Inflammatory macrophage treated with lipopolysaccharide for 4 hours (primary cell): ENCODE data around the gene TGM1.

ENCODE experiments used
- DNase-seq: peaks from one replicate; pipeline ENCODE4 v3.0.0-alpha.2; 2020

Gene TGM1

DNA sequence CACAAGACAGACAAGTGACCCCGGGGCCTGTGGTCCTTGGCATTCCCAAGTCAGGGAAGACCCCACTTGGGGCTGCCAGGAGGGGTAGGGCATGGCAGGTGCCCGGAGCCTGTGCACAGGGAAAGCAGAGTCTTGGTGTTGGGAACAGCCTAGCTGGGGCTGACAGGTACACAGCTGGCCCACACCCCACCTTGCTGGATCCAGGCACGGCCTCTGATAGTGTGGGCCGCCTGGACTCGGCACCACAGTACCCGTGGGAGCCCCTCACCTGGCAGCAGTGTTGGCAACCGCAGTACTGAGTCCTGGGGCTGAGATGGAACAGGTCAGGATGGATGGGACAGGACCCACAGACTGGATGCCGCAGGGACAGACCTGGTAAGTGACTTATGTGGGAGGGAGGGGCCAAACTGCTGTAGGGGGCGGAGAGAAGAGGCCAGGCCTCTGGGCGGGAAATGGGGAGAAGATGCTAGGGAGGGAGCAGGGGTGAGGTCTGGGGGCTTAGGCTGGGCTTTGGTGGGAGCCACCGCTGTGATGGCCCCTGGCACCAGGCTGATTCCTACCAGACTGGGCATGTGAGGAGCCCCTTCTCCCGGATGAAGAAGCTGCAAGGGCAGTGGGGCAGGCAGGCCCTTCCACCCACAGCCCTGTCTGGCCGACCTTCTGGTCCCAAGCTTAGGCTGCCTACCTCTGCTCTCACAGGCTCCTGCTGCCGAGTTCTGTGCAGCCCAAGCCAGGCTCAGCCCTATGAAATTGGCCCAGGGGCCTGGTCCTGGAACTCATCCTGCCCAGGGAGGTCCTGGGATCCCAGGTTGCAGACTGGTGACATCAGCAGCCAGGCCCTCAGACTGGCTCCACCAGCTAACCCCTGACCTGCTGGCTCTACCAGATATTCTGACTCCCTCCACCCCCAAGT is at the start of gene TGM1:
TSS of gene TGM1 (minus strand) at position 357 of the 913 bp plus-strand sequence. CDS start 825 bp downstream, outside the sequence.
- no peak for DNase-seq

GRCh38 chr14:24311837-24312615 is 49.0 kb upstream of the TGM1 start:
- peak; percentile 87 for DNase-seq

DNA sequence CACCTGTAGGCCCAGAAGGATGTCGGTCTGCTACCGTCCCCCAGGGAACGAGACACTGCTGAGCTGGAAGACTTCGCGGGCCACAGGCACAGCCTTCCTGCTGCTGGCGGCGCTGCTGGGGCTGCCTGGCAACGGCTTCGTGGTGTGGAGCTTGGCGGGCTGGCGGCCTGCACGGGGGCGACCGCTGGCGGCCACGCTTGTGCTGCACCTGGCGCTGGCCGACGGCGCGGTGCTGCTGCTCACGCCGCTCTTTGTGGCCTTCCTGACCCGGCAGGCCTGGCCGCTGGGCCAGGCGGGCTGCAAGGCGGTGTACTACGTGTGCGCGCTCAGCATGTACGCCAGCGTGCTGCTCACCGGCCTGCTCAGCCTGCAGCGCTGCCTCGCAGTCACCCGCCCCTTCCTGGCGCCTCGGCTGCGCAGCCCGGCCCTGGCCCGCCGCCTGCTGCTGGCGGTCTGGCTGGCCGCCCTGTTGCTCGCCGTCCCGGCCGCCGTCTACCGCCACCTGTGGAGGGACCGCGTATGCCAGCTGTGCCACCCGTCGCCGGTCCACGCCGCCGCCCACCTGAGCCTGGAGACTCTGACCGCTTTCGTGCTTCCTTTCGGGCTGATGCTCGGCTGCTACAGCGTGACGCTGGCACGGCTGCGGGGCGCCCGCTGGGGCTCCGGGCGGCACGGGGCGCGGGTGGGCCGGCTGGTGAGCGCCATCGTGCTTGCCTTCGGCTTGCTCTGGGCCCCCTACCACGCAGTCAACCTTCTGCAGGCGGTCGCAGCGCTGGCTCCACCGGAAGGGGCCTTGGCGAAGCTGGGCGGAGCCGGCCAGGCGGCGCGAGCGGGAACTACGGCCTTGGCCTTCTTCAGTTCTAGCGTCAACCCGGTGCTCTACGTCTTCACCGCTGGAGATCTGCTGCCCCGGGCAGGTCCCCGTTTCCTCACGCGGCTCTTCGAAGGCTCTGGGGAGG is 47.9 kb upstream of the TGM1 start, which contains the start of gene LTB4R:
TSS of gene LTB4R (plus strand) at position 857 of the 959 bp plus-strand sequence. CDS start 4,150 bp downstream, outside the sequence.
- no peak for DNase-seq

DNA sequence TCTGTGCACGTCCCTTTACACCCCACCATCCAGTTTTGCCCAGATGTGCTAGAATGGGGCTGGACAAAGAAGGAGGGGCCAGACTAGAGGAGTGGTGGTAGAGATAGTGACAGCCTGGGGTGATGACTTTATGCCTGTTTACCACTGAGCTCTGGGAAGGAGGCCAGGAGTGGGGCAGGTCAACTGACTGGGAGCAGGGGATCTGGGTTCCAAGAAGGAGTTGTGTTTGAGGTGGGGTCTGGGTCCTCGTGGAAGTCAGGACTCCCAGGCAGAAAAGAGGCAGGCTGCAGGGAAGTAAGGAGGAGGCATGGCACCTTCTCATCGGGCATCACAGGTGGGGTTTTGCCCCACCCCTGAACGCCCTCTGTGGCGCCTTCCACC is 47.3 kb upstream of the TGM1 start:
- no peak for DNase-seq

GRCh38 chr14:24309538-24310264 is 46.7 kb upstream of the TGM1 start, which contains the start of gene LTB4R2:
TSS of gene LTB4R2 (plus strand) at chr14:24310140. CDS start at chr14:24310665, 525 bp downstream.
- DNase-seq: no peak

- no peak for DNase-seq
Observed at GRCh38 chr14:24308342-24309124, 45.6 kb upstream of the TGM1 start.

DNA sequence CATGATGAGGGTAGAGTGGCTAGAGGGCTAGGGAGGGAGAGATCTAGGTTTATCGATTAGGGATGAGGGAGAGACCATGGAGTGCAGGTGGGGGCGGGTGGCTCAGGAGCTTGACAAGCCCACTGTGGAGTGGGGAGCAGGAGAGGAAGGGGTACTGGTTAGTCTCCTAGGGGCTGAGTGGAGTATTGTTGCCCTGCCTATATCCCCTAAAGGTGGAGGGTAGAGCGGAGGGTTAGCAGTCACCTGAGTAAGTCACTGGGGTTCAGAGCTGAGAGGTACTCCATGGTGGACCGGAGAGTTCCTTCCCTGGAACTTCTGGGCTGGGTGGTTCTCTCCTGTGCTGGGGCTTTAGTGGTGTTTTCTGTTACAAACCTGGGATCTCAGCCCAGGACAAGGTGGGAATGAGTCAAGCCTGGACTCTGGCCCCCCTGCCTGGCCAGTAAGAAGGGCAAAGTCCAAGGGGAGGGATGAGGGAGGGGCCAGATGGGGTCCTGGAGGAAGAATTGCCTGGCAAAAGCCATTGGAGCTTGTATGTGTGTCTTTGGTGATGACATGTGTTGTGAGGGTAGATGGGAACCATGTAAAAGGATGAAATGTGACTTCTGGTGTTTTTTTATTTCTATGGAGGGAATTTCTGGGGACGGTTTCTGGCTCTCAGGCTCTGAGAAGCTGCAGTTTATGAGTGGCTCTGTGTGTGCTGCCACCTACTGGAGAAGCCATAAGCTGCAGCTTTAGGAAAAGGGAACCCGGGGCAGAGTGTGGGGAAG is 44.8 kb upstream of the TGM1 start, which contains the start of gene CIDEB:
TSS of gene CIDEB (minus strand) at position 403 of the 767 bp plus-strand sequence. CDS start at position 284, 119 bp downstream.
- peak; percentile 80 for DNase-seq

DNA sequence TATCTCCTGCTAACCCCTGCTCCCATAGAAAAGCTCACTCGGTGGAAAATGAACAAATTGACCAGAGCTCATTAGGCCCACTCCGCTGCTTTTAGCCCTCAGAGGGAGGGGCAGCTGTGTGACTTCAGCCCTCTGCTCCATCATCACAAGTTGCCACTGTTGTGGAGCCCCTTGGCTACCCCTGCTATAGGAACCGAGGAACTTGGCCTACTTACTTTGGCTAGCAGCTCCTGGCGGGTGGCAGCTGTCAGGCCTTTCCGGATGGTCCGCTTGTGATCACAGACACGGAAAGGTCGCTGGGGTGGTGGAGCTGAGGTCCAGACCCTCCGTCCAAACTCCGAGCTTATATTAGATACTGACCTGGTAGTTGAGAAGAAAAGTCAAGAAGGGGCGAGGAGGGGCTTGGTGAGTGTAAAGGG is 44.2 kb upstream of the TGM1 start:
- no peak for DNase-seq

GRCh38 chr14:24304019-24304387 is 41.0 kb upstream of the TGM1 start:
- no peak for DNase-seq

- no peak for DNase-seq
Observed at GRCh38 chr14:24300326-24300980, 37.5 kb upstream of the TGM1 start.

- peak; percentile 89 for DNase-seq
Observed at GRCh38 chr14:24299255-24300191, 36.5 kb upstream of the TGM1 start, which contains the start of the genes DHRS1 and NOP9. TSS of gene DHRS1 (minus strand) at chr14:24299780. CDS start at chr14:24299106, 674 bp downstream. TSS of gene NOP9 (plus strand) at chr14:24299850. CDS start at chr14:24299955, 105 bp downstream.

- DNase-seq: peak; percentile 28
Observed at GRCh38 chr14:24298892-24299254, 35.9 kb upstream of the TGM1 start.

DNA sequence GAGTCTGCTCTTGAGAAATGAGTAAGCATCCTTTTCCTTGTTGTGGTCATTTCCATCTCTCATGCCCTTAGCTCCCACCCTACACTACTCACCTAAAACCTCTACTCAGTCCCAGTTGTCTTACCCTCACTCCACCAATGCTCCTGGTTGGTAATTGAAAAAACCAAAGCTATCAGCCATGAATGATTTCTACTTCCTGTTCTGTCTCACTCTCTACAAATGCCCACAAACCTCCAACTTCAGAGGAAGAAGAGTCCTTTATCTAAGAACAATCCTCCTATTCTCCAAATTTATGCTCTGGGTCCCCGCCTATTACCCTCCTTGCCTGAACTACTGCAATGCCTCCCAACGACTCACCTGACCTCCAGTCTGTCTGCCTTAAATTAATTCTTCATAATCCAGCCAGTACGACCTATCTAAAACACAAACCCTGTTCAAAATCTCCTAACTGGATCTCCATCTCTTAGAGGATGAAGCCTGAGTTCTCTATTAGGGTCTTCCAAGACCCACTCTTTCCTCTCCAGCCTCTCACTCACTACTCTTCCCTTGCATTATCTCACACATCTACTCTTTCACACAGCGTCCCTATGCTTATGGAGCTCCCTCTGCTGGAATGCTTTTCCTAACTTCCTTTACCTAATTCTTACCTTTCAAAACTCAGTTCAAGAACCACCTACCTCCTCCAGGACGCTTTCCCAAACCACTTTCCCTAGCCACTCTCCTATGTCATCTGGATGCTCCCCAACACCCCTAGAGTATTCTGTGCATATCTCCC is 34.4 kb upstream of the TGM1 start:
- DNase-seq: peak; percentile 50

GRCh38 chr14:24296341-24297157 is 33.6 kb upstream of the TGM1 start:
- DNase-seq: peak; percentile 91

GRCh38 chr14:24293525-24293924 is 30.5 kb upstream of the TGM1 start:
- no peak for DNase-seq

GRCh38 chr14:24292118-24292807 is 29.3 kb upstream of the TGM1 start:
- no peak for DNase-seq
